ENCODE measurements around the gene CAPN14.

GRCh38 chr2:31233231-31233630 is 15.9 kb upstream of the CAPN14 start:
- no peak for TF ChIP-seq CTCF (conservative IDR thresholded peaks at IDR 0.05; ENCODE audit: low read depth, low read length)
- no peak for TF ChIP-seq SMC3 (IDR thresholded peaks at IDR 0.05; ENCODE audit: low read depth, low read length)
- no peak for TF ChIP-seq POLR2A (IDR thresholded peaks at IDR 0.05; ENCODE audit: low read depth, low read length)
- no peak for TF ChIP-seq MXI1 (IDR thresholded peaks at IDR 0.05; ENCODE audit: borderline replicate concordance, low read depth, low read length)
- TF ChIP-seq MAZ (IDR thresholded peaks at IDR 0.05; ENCODE audit: borderline replicate concordance, low read depth, low read length): no peak
- TF ChIP-seq MAFK (IDR thresholded peaks at IDR 0.05; ENCODE audit: low read depth, low read length): no peak
- TF ChIP-seq RAD21 (IDR thresholded peaks at IDR 0.05; ENCODE audit: low read length): no peak
- TF ChIP-seq BHLHE40 (IDR thresholded peaks at IDR 0.05; ENCODE audit: low read depth, low read length): no peak
